GM12892 (cell line): ENCODE data around the gene APPL2.

ENCODE experiments used
- POLR2A ChIP-seq: IDR thresholded peaks from 2 replicates; pipeline ENCODE4 v1.6.1; 2011; ENCODE audit warnings: low read depth, low read length, control low read depth
- POLR2AphosphoS5 ChIP-seq: IDR thresholded peaks from 2 replicates; pipeline ENCODE4 v1.6.1; 2011; ENCODE audit warnings: low read depth, low read length, control low read depth
- TAF1 ChIP-seq: IDR thresholded peaks from 2 replicates; pipeline ENCODE4 v1.6.1; 2011; ENCODE audit warnings: low read depth, mild to moderate bottlenecking, control low read depth, low read length, borderline replicate concordance

- TF ChIP-seq POLR2A, result no peak
- no peak for TF ChIP-seq TAF1
- TF ChIP-seq POLR2AphosphoS5, result no peak
Measured at GRCh38 chr12:105257321-105257728, 21.4 kb upstream of the APPL2 start.
